SK-N-SH treated with all-trans-retinoic acid at 6 μM for 48 hours (cell line): ENCODE measurements around the gene PORCN.

Source experiments
- ATAC-seq: fragments of 200-7000 bp; cut with Tn5 transposase; 3 replicates; pipeline ENCODE4 v1.9.1; 2020; ENCODE audit warnings: mild to moderate bottlenecking, moderate library complexity
- ARNTL ChIP-seq: fragments of 450-650 bp; formaldehyde crosslinking; IDR thresholded peaks from 2 replicates; pipeline ENCODE4 v1.5.0; 2020; ENCODE audit warnings: low read depth, mild to moderate bottlenecking, moderate library complexity, borderline replicate concordance
- BACH2 ChIP-seq: fragments of 250-450 bp; sonication (Bioruptor Pico); IDR thresholded peaks from 2 replicates; pipeline ENCODE4 v1.9.0; 2021; ENCODE audit warnings: mild to moderate bottlenecking, borderline replicate concordance
- CSDC2 ChIP-seq: fragments of 250-450 bp; sonication (Bioruptor Pico); IDR thresholded peaks from 2 replicates; pipeline ENCODE4 v1.5.0; 2020; ENCODE audit warnings: mild to moderate bottlenecking, moderate library complexity
- GLIS3 ChIP-seq: fragments of 250-450 bp; sonication (Bioruptor Pico); IDR thresholded peaks from 2 replicates; pipeline ENCODE4 v1.5.0; 2020; ENCODE audit warnings: mild to moderate bottlenecking, moderate library complexity
- ISL1 ChIP-seq: fragments of 250-450 bp; sonication (Bioruptor Pico); IDR thresholded peaks from 2 replicates; pipeline ENCODE4 v2.1.2; 2022; ENCODE audit warnings: mild to moderate bottlenecking, moderate library complexity
- OSR1 ChIP-seq: fragments of 250-450 bp; sonication (Bioruptor Pico); IDR thresholded peaks from 2 replicates; pipeline ENCODE4 v1.8.0; 2022; ENCODE audit warnings: moderate library complexity, mild to moderate bottlenecking, inconsistent platforms
- SNAI2 ChIP-seq: fragments of 250-450 bp; sonication (Bioruptor Pico); IDR thresholded peaks from 2 replicates; pipeline ENCODE4 v1.5.0; 2020; ENCODE audit warnings: mild to moderate bottlenecking, moderate library complexity
- TCF4 ChIP-seq: fragments of 250-450 bp; sonication (Bioruptor Pico); IDR thresholded peaks from 2 replicates; pipeline ENCODE4 v1.8.0; 2021; ENCODE audit warnings: mild to moderate bottlenecking, moderate library complexity, borderline replicate concordance
- TOX ChIP-seq: fragments of 250-450 bp; sonication (Bioruptor Pico); IDR thresholded peaks from 2 replicates; pipeline ENCODE4 v1.8.0; 2021; ENCODE audit warnings: mild to moderate bottlenecking, moderate library complexity, borderline replicate concordance
- ZC3H10 ChIP-seq: fragments of 250-450 bp; sonication (Bioruptor Pico); IDR thresholded peaks from 2 replicates; pipeline ENCODE4 v1.5.1; 2021; ENCODE audit warnings: mild to moderate bottlenecking, moderate library complexity
- ZFP3 ChIP-seq: fragments of 250-450 bp; sonication (Bioruptor Pico); IDR thresholded peaks from 2 replicates; pipeline ENCODE4 v1.5.0; 2020; ENCODE audit warnings: mild to moderate bottlenecking, moderate library complexity
- ZFP30 ChIP-seq: fragments of 450-650 bp; formaldehyde crosslinking; IDR thresholded peaks from 2 replicates; pipeline ENCODE4 v1.5.0; 2022; ENCODE audit warnings: mild to moderate bottlenecking, moderate library complexity
- ZNF565 ChIP-seq: fragments of 450-650 bp; formaldehyde crosslinking; conservative IDR thresholded peaks from 2 replicates; pipeline ENCODE4 v1.5.0; 2020; ENCODE audit warnings: low read depth, mild to moderate bottlenecking, moderate library complexity
- ZNF70 ChIP-seq: fragments of 450-650 bp; formaldehyde crosslinking; IDR thresholded peaks from 2 replicates; pipeline ENCODE4 v1.5.0; 2020; ENCODE audit warnings: mild to moderate bottlenecking, moderate library complexity
- ZNF8 ChIP-seq: fragments of 450-650 bp; formaldehyde crosslinking; IDR thresholded peaks from 2 replicates; pipeline ENCODE4 v1.5.0; 2020; ENCODE audit warnings: mild to moderate bottlenecking, moderate library complexity
- TF ChIP-seq, protein P1 (sequence below): fragments of 250-450 bp; sonication (Bioruptor Pico); IDR thresholded peaks from 2 replicates; pipeline ENCODE4 v1.8.0; 2020; ENCODE audit warnings: mild to moderate bottlenecking, moderate library complexity, borderline replicate concordance
- TF ChIP-seq, protein P2 (sequence below): fragments of 250-450 bp; sonication (Bioruptor Pico); IDR thresholded peaks from 2 replicates; pipeline ENCODE4 v1.5.1; 2020; ENCODE audit warnings: low read depth, mild to moderate bottlenecking, moderate library complexity
- TF ChIP-seq, protein P3 (sequence below): fragments of 250-450 bp; sonication (Bioruptor Pico); IDR thresholded peaks from 2 replicates; pipeline ENCODE4 v1.5.0; 2020; ENCODE audit warnings: mild to moderate bottlenecking, moderate library complexity
- TF ChIP-seq, protein P4 (sequence below): fragments of 250-450 bp; sonication (Bioruptor Pico); IDR thresholded peaks from 2 replicates; pipeline ENCODE4 v1.5.1; 2021; ENCODE audit warnings: mild to moderate bottlenecking, moderate library complexity

Gene PORCN

DNA sequence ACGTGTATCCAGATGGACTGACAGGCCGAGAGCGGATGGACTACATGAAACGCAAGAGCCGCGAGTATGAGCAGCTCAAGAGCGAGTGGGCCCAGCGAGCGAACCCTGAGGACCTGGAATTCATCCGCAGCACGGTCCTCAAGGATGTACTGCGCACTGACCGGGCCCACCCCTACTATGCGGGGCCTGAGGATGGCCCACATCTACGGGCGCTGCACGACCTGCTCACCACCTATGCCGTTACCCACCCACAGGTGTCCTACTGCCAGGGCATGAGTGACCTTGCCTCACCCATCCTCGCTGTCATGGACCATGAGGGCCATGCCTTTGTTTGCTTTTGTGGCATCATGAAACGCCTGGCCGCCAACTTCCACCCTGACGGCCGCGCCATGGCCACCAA is 50.8 kb downstream of the PORCN start (continued):
- TF ChIP-seq, protein P1, sequence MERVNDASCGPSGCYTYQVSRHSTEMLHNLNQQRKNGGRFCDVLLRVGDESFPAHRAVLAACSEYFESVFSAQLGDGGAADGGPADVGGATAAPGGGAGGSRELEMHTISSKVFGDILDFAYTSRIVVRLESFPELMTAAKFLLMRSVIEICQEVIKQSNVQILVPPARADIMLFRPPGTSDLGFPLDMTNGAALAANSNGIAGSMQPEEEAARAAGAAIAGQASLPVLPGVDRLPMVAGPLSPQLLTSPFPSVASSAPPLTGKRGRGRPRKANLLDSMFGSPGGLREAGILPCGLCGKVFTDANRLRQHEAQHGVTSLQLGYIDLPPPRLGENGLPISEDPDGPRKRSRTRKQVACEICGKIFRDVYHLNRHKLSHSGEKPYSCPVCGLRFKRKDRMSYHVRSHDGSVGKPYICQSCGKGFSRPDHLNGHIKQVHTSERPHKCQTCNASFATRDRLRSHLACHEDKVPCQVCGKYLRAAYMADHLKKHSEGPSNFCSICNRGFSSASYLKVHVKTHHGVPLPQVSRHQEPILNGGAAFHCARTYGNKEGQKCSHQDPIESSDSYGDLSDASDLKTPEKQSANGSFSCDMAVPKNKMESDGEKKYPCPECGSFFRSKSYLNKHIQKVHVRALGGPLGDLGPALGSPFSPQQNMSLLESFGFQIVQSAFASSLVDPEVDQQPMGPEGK (CRISPR knock-in tag) = no peak
- TF ChIP-seq ZNF8 (CRISPR knock-in tag) = no peak
- no peak for TF ChIP-seq GLIS3 (CRISPR knock-in tag)
- TF ChIP-seq ZNF70 (CRISPR knock-in tag) = no peak
- TF ChIP-seq ARNTL = no peak
- TF ChIP-seq ZFP30 (CRISPR knock-in tag) = no peak
- TF ChIP-seq, protein P2, sequence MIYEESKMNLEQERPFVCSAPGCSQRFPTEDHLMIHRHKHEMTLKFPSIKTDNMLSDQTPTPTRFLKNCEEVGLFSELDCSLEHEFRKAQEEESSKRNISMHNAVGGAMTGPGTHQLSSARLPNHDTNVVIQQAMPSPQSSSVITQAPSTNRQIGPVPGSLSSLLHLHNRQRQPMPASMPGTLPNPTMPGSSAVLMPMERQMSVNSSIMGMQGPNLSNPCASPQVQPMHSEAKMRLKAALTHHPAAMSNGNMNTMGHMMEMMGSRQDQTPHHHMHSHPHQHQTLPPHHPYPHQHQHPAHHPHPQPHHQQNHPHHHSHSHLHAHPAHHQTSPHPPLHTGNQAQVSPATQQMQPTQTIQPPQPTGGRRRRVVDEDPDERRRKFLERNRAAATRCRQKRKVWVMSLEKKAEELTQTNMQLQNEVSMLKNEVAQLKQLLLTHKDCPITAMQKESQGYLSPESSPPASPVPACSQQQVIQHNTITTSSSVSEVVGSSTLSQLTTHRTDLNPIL (CRISPR knock-in tag) = no peak
- TF ChIP-seq, protein P3, sequence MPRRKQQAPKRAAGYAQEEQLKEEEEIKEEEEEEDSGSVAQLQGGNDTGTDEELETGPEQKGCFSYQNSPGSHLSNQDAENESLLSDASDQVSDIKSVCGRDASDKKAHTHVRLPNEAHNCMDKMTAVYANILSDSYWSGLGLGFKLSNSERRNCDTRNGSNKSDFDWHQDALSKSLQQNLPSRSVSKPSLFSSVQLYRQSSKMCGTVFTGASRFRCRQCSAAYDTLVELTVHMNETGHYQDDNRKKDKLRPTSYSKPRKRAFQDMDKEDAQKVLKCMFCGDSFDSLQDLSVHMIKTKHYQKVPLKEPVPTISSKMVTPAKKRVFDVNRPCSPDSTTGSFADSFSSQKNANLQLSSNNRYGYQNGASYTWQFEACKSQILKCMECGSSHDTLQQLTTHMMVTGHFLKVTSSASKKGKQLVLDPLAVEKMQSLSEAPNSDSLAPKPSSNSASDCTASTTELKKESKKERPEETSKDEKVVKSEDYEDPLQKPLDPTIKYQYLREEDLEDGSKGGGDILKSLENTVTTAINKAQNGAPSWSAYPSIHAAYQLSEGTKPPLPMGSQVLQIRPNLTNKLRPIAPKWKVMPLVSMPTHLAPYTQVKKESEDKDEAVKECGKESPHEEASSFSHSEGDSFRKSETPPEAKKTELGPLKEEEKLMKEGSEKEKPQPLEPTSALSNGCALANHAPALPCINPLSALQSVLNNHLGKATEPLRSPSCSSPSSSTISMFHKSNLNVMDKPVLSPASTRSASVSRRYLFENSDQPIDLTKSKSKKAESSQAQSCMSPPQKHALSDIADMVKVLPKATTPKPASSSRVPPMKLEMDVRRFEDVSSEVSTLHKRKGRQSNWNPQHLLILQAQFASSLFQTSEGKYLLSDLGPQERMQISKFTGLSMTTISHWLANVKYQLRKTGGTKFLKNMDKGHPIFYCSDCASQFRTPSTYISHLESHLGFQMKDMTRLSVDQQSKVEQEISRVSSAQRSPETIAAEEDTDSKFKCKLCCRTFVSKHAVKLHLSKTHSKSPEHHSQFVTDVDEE (CRISPR knock-in tag) = no peak
- no peak for TF ChIP-seq ZC3H10 (CRISPR knock-in tag)

DNA sequence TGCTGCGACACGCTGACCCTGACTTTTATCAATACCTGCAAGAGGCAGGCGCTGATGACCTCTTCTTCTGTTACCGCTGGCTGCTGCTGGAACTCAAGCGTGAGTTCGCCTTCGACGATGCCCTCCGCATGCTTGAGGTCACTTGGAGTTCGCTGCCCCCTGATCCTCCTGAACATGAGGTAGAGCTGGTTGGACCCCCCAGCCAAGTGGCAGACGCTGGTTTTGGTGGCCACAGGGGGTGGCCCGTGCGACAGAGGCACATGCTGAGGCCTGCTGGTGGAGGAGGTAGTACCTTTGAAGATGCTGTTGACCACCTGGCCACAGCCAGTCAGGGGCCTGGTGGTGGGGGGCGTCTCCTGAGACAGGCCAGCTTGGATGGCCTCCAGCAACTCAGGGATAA is 51.3 kb downstream of the PORCN start:
- TF ChIP-seq OSR1 = no peak
- no peak for TF ChIP-seq GLIS3 (CRISPR knock-in tag)
- TF ChIP-seq ZFP3 (CRISPR knock-in tag) = no peak
- no peak for TF ChIP-seq ZNF565
- TF ChIP-seq BACH2 = no peak
- TF ChIP-seq, protein P2 (CRISPR knock-in tag) = no peak
- TF ChIP-seq TOX (CRISPR knock-in tag) = no peak
- no peak for TF ChIP-seq SNAI2
- no peak for TF ChIP-seq TCF4 (CRISPR knock-in tag)
- no peak for TF ChIP-seq ZC3H10 (CRISPR knock-in tag)
- TF ChIP-seq CSDC2 = no peak
- TF ChIP-seq ARNTL = no peak
- TF ChIP-seq, protein P1 (CRISPR knock-in tag) = no peak
- TF ChIP-seq, protein P4, sequence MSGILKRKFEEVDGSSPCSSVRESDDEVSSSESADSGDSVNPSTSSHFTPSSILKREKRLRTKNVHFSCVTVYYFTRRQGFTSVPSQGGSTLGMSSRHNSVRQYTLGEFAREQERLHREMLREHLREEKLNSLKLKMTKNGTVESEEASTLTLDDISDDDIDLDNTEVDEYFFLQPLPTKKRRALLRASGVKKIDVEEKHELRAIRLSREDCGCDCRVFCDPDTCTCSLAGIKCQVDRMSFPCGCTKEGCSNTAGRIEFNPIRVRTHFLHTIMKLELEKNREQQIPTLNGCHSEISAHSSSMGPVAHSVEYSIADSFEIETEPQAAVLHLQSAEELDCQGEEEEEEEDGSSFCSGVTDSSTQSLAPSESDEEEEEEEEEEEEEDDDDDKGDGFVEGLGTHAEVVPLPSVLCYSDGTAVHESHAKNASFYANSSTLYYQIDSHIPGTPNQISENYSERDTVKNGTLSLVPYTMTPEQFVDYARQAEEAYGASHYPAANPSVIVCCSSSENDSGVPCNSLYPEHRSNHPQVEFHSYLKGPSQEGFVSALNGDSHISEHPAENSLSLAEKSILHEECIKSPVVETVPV = no peak
- TF ChIP-seq, protein P3 (CRISPR knock-in tag) = no peak
- TF ChIP-seq ISL1 = no peak
- TF ChIP-seq ZFP30 (CRISPR knock-in tag) = no peak
- TF ChIP-seq ZNF8 (CRISPR knock-in tag) = no peak
- ATAC-seq = no peak
